Measurements from ENCODE around the gene ENPP6. TPM values are rescaled to one million over a fixed set of nuclear protein-coding genes. Genes with fewer than 3 reads are reported as not detected.

Gene ENPP6
- total RNA-seq, 4 donors from 2014 or later = 0.45 TPM; not detected in 3

- Histone ChIP-seq H3K36me3 (no peaks in the 10 kb centered on the region), H3K4me3 (replicated peaks in 1 of 3) (no peak overlapping the region), H3K4me1 (peaks cover 0 to 8% of the 10 kb centered on the region in 2 donors), H3K27ac (no peak overlapping the region), H3K9me3 (no peaks in the 10 kb centered on the region), H3K27me3 (no peaks in the 10 kb centered on the region)
- TF ChIP-seq, protein P1, sequence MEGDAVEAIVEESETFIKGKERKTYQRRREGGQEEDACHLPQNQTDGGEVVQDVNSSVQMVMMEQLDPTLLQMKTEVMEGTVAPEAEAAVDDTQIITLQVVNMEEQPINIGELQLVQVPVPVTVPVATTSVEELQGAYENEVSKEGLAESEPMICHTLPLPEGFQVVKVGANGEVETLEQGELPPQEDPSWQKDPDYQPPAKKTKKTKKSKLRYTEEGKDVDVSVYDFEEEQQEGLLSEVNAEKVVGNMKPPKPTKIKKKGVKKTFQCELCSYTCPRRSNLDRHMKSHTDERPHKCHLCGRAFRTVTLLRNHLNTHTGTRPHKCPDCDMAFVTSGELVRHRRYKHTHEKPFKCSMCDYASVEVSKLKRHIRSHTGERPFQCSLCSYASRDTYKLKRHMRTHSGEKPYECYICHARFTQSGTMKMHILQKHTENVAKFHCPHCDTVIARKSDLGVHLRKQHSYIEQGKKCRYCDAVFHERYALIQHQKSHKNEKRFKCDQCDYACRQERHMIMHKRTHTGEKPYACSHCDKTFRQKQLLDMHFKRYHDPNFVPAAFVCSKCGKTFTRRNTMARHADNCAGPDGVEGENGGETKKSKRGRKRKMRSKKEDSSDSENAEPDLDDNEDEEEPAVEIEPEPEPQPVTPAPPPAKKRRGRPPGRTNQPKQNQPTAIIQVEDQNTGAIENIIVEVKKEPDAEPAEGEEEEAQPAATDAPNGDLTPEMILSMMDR (IDR thresholded peaks at IDR 0.05) = peak; percentile 61 to 99 (median 90)
- no peak for TF ChIP-seq POLR2A (IDR thresholded peaks at IDR 0.05)
- DNase-seq = peak; percentile 73 to 76
- 31 to 48% methylated on average over 15 to 24 of the region's 33 CpGs for WGBS, 2 donors
- intact Hi-C loops (cut with DNase I) = loop anchor here (5.0 kb wide), 2 partner anchors 326 to 696 kb away; no protein-coding TSS in a partner anchor
Observed at GRCh38 chr4:184168406-184169019, 49.2 kb downstream of the ENPP6 start.

- TF ChIP-seq POLR2A (IDR thresholded peaks at IDR 0.05) = no peak
- Histone ChIP-seq H3K27me3 (no peaks in the 10 kb centered on the region), H3K9me3 (no peaks in the 10 kb centered on the region), H3K27ac (no peak overlapping the region), H3K36me3 (no peaks in the 10 kb centered on the region), H3K4me3 (replicated peaks in 1 of 3) (no peak overlapping the region), H3K4me1 (peaks cover 0 to 8% of the 10 kb centered on the region in 2 donors)
- 78 to 80% methylated on average over 9 of the region's 9 CpGs for WGBS, 2 donors
- intact Hi-C loops (cut with DNase I) = loop anchor here (5.0 kb wide), 2 partner anchors 325 to 695 kb away; no protein-coding TSS in a partner anchor
- DNase-seq = no peak
Observed at GRCh38 chr4:184167576-184167975, 50.1 kb downstream of the ENPP6 start.

DNA sequence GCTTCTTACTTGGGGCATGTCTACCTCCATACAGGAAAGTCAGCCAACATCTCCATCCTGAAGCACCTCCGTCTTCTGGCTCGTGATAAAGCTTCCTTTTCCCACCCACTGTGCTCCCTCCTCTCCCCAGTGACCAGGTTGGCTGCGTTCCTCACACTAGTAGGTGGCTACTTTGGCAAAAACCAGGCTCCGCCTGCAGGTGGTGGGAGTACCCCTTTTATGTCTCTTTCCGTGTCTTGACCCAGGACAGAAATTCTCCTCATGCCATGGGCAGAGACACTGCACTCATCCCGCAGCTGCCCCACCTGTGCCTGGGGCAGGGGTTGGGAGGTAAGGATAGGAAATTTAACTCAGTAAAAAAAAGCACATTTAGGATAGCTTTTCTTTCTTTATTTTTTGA, 50.9 kb downstream of the ENPP6 start:
- peaks cover 0 to 8% of the 10 kb centered on the region in 2 donors for H3K4me1 ChIP-seq
- no peak for DNase-seq
- 50 to 71% methylated on average over 6 of the region's 6 CpGs for WGBS, 2 donors
- H3K27ac ChIP-seq = no peak overlapping the region
- intact Hi-C loops (cut with DNase I) = loop anchor here (5.0 kb wide), 2 partner anchors 324 to 694 kb away; no protein-coding TSS in a partner anchor
- H3K4me3 ChIP-seq (replicated peaks in 1 of 3) = no peak overlapping the region
- H3K27me3 ChIP-seq = no peaks in the 10 kb centered on the region
- no peaks in the 10 kb centered on the region for H3K9me3 ChIP-seq
- no peaks in the 10 kb centered on the region for H3K36me3 ChIP-seq
- no peak for TF ChIP-seq POLR2A (IDR thresholded peaks at IDR 0.05)
- TF ChIP-seq, protein P1 (IDR thresholded peaks at IDR 0.05) = no peak

DNA sequence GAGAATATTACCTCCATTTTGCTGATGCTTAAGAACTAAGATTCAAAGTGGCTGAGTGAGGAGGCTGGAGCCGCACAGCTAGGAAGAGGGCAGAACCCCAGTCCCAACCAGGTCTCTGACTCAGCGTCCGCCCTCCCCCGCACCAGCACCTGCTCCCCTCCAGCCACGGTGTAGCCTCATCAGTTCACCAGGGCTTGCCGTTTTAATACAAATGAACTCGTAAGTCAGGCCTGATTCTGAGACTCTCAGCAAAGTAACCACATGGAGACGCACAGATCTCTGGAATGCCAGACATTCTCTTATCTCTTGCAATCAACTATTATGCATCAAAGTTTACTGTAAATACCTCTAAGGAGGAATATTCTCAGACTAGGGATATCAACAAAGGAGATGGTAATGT, 52.4 kb downstream of the ENPP6 start:
- intact Hi-C loops (cut with DNase I) = loop anchor here (5.0 kb wide), 2 partner anchors 323 to 693 kb away; no protein-coding TSS in a partner anchor
- WGBS, 2 donors = 46 to 52% methylated on average over 8 of the region's 8 CpGs
- H3K36me3 ChIP-seq = no peaks in the 10 kb centered on the region

GRCh38 chr4:184163813-184164212, 53.9 kb downstream of the ENPP6 start:
- H3K27me3 ChIP-seq = no peaks in the 10 kb centered on the region
- no peak overlapping the region for H3K4me3 ChIP-seq (replicated peaks in 1 of 3)
- WGBS, 2 donors = 14 to 17% methylated on average over 7 to 8 of the region's 8 CpGs
- H3K36me3 ChIP-seq = no peaks in the 10 kb centered on the region
- no peak overlapping the region for H3K27ac ChIP-seq
- no peak for TF ChIP-seq POLR2A (IDR thresholded peaks at IDR 0.05)
- TF ChIP-seq, protein P1 (IDR thresholded peaks at IDR 0.05) = peak in 4 of 6 experiments; percentile 43 to 79 (median 57)
- peak; percentile 48 to 58 for DNase-seq
- intact Hi-C loops (cut with DNase I) = no loop called here
- H3K4me1 ChIP-seq = peaks cover 0 to 8% of the 10 kb centered on the region in 2 donors
- H3K9me3 ChIP-seq = no peaks in the 10 kb centered on the region

More for the DNA sequence above, 52.4 kb downstream of the ENPP6 start:
- Histone ChIP-seq H3K27me3 (no peaks in the 10 kb centered on the region), H3K27ac (no peak overlapping the region), H3K4me3 (replicated peaks in 1 of 3) (no peak overlapping the region), H3K9me3 (no peaks in the 10 kb centered on the region), H3K4me1 (peaks cover 0 to 8% of the 10 kb centered on the region in 2 donors)
- TF ChIP-seq POLR2A (IDR thresholded peaks at IDR 0.05) = no peak
- TF ChIP-seq, protein P1 (IDR thresholded peaks at IDR 0.05) = no peak
- no peak for DNase-seq
